H9 (cell line): Measurements from ENCODE around the gene PAK1. TPM values are rescaled to one million over a fixed set of nuclear protein-coding genes. Genes with fewer than 3 reads are reported as not detected.

Source experiments
- DNase-seq: peaks from one replicate; pipeline ENCODE4 v3.0.0-alpha.2; 2017
- H2AFZ ChIP-seq: one replicate; pipeline ENCODE4 v1.6.1; 2013; ENCODE audit warnings: mild to moderate bottlenecking, low read length, control low read depth, moderate library complexity
- H2AK5ac ChIP-seq: 2 replicates; pipeline ENCODE4 v1.6.1; 2013; ENCODE audit warnings: low read length, control low read depth, mixed read lengths; ENCODE audit not compliant: insufficient read length
- H2BK120ac ChIP-seq: one replicate; pipeline ENCODE4 v1.6.1; 2013; ENCODE audit warnings: low read depth, mild to moderate bottlenecking, low read length, control low read depth, inconsistent platforms; ENCODE audit not compliant: poor library complexity, severe bottlenecking
- H2BK12ac ChIP-seq: 2 replicates; pipeline ENCODE4 v1.6.1; 2013; ENCODE audit warnings: low read length, control low read depth, mixed read lengths, low read depth; ENCODE audit not compliant: insufficient read length
- H2BK15ac ChIP-seq: 2 replicates; pipeline ENCODE4 v1.6.1; 2013; ENCODE audit warnings: low read depth, low read length, control low read depth
- H2BK20ac ChIP-seq: one replicate; pipeline ENCODE4 v1.6.1; 2013; ENCODE audit warnings: low read depth, mild to moderate bottlenecking, low read length, control low read depth, inconsistent platforms; ENCODE audit not compliant: poor library complexity, severe bottlenecking
- H2BK5ac ChIP-seq: 2 replicates; pipeline ENCODE4 v1.6.1; 2013; ENCODE audit warnings: low read length, control low read depth, mixed read lengths; ENCODE audit not compliant: insufficient read length
- H3K14ac ChIP-seq: 2 replicates; pipeline ENCODE4 v1.6.1; 2013; ENCODE audit warnings: low read length, control low read depth; ENCODE audit not compliant: insufficient read depth
- H3K18ac ChIP-seq: 2 replicates; pipeline ENCODE4 v1.6.1; 2013; ENCODE audit warnings: low read depth, mild to moderate bottlenecking, mixed read lengths, low read length, control low read depth; ENCODE audit not compliant: insufficient read length
- H3K23ac ChIP-seq: 2 replicates; pipeline ENCODE4 v1.6.1; 2013; ENCODE audit warnings: low read length, control low read depth, mixed read lengths, low read depth; ENCODE audit not compliant: insufficient read length
- H3K23me2 ChIP-seq: 2 replicates; pipeline ENCODE4 v1.6.1; 2013; ENCODE audit warnings: low read depth, mild to moderate bottlenecking, mixed read lengths, low read length, control low read depth; ENCODE audit not compliant: insufficient read length, poor library complexity, severe bottlenecking
- H3K27ac ChIP-seq: 2 replicates; pipeline ENCODE4 v1.5.1; 2013; ENCODE audit warnings: low read length, control low read depth, mixed read lengths, low read depth; ENCODE audit not compliant: insufficient read length
- H3K27me3 ChIP-seq: 2 replicates; pipeline ENCODE4 v1.6.1; 2013; ENCODE audit warnings: low read length, control low read depth, inconsistent platforms; ENCODE audit not compliant: insufficient read depth
- H3K4ac ChIP-seq: 2 replicates; pipeline ENCODE4 v1.6.1; 2013; ENCODE audit warnings: low read depth, mild to moderate bottlenecking, control low read depth, inconsistent platforms, low read length, moderate library complexity
- H3K4me1 ChIP-seq: 2 replicates; pipeline ENCODE4 v1.6.1; 2013; ENCODE audit warnings: low read length, control low read depth, inconsistent platforms; ENCODE audit not compliant: insufficient read depth
- H3K4me2 ChIP-seq: 2 replicates; pipeline ENCODE4 v1.6.1; 2013; ENCODE audit warnings: low read length, control low read depth, mixed read lengths; ENCODE audit not compliant: insufficient read length, insufficient read depth
- H3K56ac ChIP-seq: 2 replicates; pipeline ENCODE4 v1.6.1; 2013; ENCODE audit warnings: low read depth, mild to moderate bottlenecking, mixed read lengths, low read length, control low read depth; ENCODE audit not compliant: insufficient read length
- H3K79me1 ChIP-seq: 2 replicates; pipeline ENCODE4 v1.6.1; 2013; ENCODE audit warnings: low read depth, mild to moderate bottlenecking, moderate library complexity, low read length, control low read depth, inconsistent platforms; ENCODE audit not compliant: insufficient read depth, poor library complexity, severe bottlenecking
- H3K79me2 ChIP-seq: 2 replicates; pipeline ENCODE4 v1.6.1; 2013; ENCODE audit warnings: low read length, control low read depth, inconsistent platforms; ENCODE audit not compliant: insufficient read depth
- H3K9ac ChIP-seq: 2 replicates; pipeline ENCODE4 v1.6.1; 2013; ENCODE audit warnings: low read length, control low read depth, mixed read lengths; ENCODE audit not compliant: insufficient read length; ENCODE audit errors: extremely low read depth
- H3K9me3 ChIP-seq: one replicate; pipeline ENCODE4 v1.6.1; 2013; ENCODE audit warnings: low read depth, low read length, inconsistent platforms; ENCODE audit not compliant: control insufficient read depth
- H3T11ph ChIP-seq: one replicate; pipeline ENCODE4 v1.6.1; 2013; ENCODE audit warnings: mild to moderate bottlenecking, low read length, control low read depth, inconsistent platforms
- H4K20me1 ChIP-seq: one replicate; pipeline ENCODE4 v1.6.1; 2013; ENCODE audit not compliant: control insufficient read depth, insufficient read length, insufficient read depth
- H4K5ac ChIP-seq: 2 replicates; pipeline ENCODE4 v1.6.1; 2013; ENCODE audit warnings: low read depth, mild to moderate bottlenecking, mixed read lengths, low read length, control low read depth; ENCODE audit not compliant: insufficient read length
- H4K8ac ChIP-seq: replicated peaks from 2 replicates; pipeline ENCODE4 v1.6.1; 2013; ENCODE audit warnings: low read length, control low read depth, mixed read lengths, low read depth; ENCODE audit not compliant: insufficient read length
- H4K91ac ChIP-seq: 2 replicates; pipeline ENCODE4 v1.6.1; 2013; ENCODE audit warnings: low read depth, mild to moderate bottlenecking, moderate library complexity, mixed read lengths, low read length, control low read depth; ENCODE audit not compliant: insufficient read length
- H3K27ac Mint-ChIP-seq, 3 experiments: 2 replicates in 2 of 3; 3 replicates in 1 of 3; pipeline ENCODE4 v1.8.0; 2020 to 2021; ENCODE audit warnings: mixed read lengths in 3 of 3, mild to moderate bottlenecking in 1 of 3, moderate library complexity in 1 of 3
- H3K27me3 Mint-ChIP-seq: 2 replicates; pipeline ENCODE4 v1.8.0; 2021; ENCODE audit warnings: low read depth, mild to moderate bottlenecking, moderate library complexity, mixed read lengths
- H3K36me3 Mint-ChIP-seq, 3 experiments: 2 replicates in 2 of 3; 3 replicates in 1 of 3; pipeline ENCODE4 v1.8.0; 2020 to 2021; ENCODE audit warnings: low read depth in 3 of 3, mixed read lengths in 3 of 3; ENCODE audit not compliant: insufficient read depth in 1 of 3
- H3K4me1 Mint-ChIP-seq, 2 experiments: 2 replicates each; pipeline ENCODE4 v1.8.0; 2020; ENCODE audit warnings: mixed read lengths in 2 of 2
- H3K4me3 Mint-ChIP-seq, 2 experiments: 2 replicates in 1 of 2; 3 replicates in 1 of 2; pipeline ENCODE4 v1.8.0; 2020 to 2021; ENCODE audit warnings: mild to moderate bottlenecking in 2 of 2, mixed read lengths in 2 of 2, moderate library complexity in 1 of 2
- H3K9me3 Mint-ChIP-seq, 2 experiments: 2 replicates in 1 of 2; 3 replicates in 1 of 2; pipeline ENCODE4 v1.8.0; 2020; ENCODE audit warnings: mild to moderate bottlenecking in 2 of 2, mixed read lengths in 2 of 2, moderate library complexity in 1 of 2
- CTCF ChIP-seq: fragments of 200-600 bp; sonication (generic); conservative IDR thresholded peaks from 3 replicates; pipeline ENCODE4 v1.8.0; 2021; ENCODE audit warnings: antibody characterized with exemption, mild to moderate bottlenecking
- WGBS: extraction: QIAGEN DNeasy Blood & Tissue Kit; methylation state at CpG from one replicate; pipeline ENCODE4 v1.1.7; 2013; ENCODE audit warnings: missing lambda C conversion rate, low lambda C conversion rate, mixed read lengths; ENCODE audit not compliant: insufficient read length; ENCODE audit errors: extremely low coverage; 5-methylcytosine and 5-hydroxymethylcytosine counted together
- total RNA-seq: library from RNA; stranded (reverse); gene quantifications from 2 replicates; pipeline ENCODE4 v1.2.1, GENCODE V29; 2021

The PAK1 gene
- total RNA-seq, 1 experiment from 2014 or later, result 122 TPM

GRCh38 chr11:77449060-77449521 is 24.8 kb downstream of the PAK1 start:
- peaks cover 19% of the 10 kb centered on the region; the same call in 1 of the 2 replicates for H3K79me2 ChIP-seq
- no peak overlapping the region for H3K4ac ChIP-seq
- no peak overlapping the region for H2BK15ac ChIP-seq
- H2AFZ ChIP-seq, result no peak overlapping the region
- no peak overlapping the region for H2BK5ac ChIP-seq
- H2BK120ac ChIP-seq, result no peak overlapping the region
- H3K27ac Mint-ChIP-seq, result peak overlapping the region; percentile 85 to 97 (median 95)
- peaks cover 7% of the 10 kb centered on the region for H3K79me1 ChIP-seq
- H4K20me1 ChIP-seq, result no peaks in the 10 kb centered on the region
- no peak overlapping the region for H2BK12ac ChIP-seq
- no peak overlapping the region for H4K5ac ChIP-seq
- H3K27ac ChIP-seq, result peak overlapping the region; percentile 5
- no peak overlapping the region for H4K8ac ChIP-seq
- H2AK5ac ChIP-seq, result no peak overlapping the region
- H3K4me1 ChIP-seq, result peaks cover 9% of the 10 kb centered on the region; the same call in 1 of the 2 replicates
- H3K18ac ChIP-seq, result no peak overlapping the region
- H3K4me2 ChIP-seq, result no peak overlapping the region
- H3K9me3 ChIP-seq, result no peaks in the 10 kb centered on the region
- no peak overlapping the region for H3K56ac ChIP-seq
- H3K23ac ChIP-seq, result no peak overlapping the region
- H4K91ac ChIP-seq, result no peak overlapping the region
- TF ChIP-seq CTCF, result no peak
- WGBS, result no CpG with 5 or more reads among the region's 5 CpGs
- no peak for DNase-seq
- no peak overlapping the region for H3K14ac ChIP-seq
- peaks cover 54 to 63% of the 10 kb centered on the region in 2 experiments for H3K4me1 Mint-ChIP-seq
- no peaks in the 10 kb centered on the region for H3K23me2 ChIP-seq
- H3K27me3 ChIP-seq, result no peaks in the 10 kb centered on the region
- H3T11ph ChIP-seq, result no peak overlapping the region
- no peak overlapping the region for H2BK20ac ChIP-seq
- H3K27me3 Mint-ChIP-seq, result no peaks in the 10 kb centered on the region
- H3K4me3 Mint-ChIP-seq, result peak overlapping the region; percentile 2 to 43; a peak in 3 of 5 replicates
- no peaks in the 10 kb centered on the region for H3K9me3 Mint-ChIP-seq
- peaks cover 3 to 9% (median 7%) of the 10 kb centered on the region in 3 experiments; a peak in 5 of 7 replicates for H3K36me3 Mint-ChIP-seq
- no peak overlapping the region for H3K9ac ChIP-seq
